Hematopoietic multipotent progenitor cell treated with erythropoietin and hydrocortisone succinate and interleukin-3 and kit ligand, for 8 days (in vitro differentiated cells): Measurements from ENCODE around the gene PRG3.

ENCODE experiments used
- DNase-seq: peaks from one replicate; pipeline ENCODE4 v3.0.0-alpha.2; 2015

Gene PRG3

GRCh38 chr11:57335343-57336110, 45.4 kb downstream of the PRG3 start, which contains the start of gene SSRP1:
SSRP1 (minus strand) TSS chr11:57335892; CDS start chr11:57335121, 771 bp downstream.
- peak; percentile 92 for DNase-seq

GRCh38 chr11:57335023-57335342, 46.0 kb downstream of the PRG3 start:
- no peak for DNase-seq

GRCh38 chr11:57332694-57333440, 48.1 kb downstream of the PRG3 start:
- DNase-seq = no peak

GRCh38 chr11:57331720-57332119, 49.2 kb downstream of the PRG3 start:
- no peak for DNase-seq

- DNase-seq = no peak
These were observed 50.9 kb downstream of the PRG3 start for GRCh38 chr11:57330029-57330428.

GRCh38 chr11:57327721-57328120, 53.2 kb downstream of the PRG3 start:
- no peak for DNase-seq
